ENCODE measurements around the gene IBA57. TPM values are rescaled to one million over a fixed set of nuclear protein-coding genes. Genes with fewer than 3 reads are reported as not detected.

IBA57 gene
- total and polyA plus RNA-seq, 2 of the 8 experiments (the other 6 are each of a cell fraction or from before 2014, with no cell fraction given), result 2.6 to 5.9 TPM

- H2AK5ac ChIP-seq (ENCODE audit: low read depth, low read length), result no peak overlapping the region
- H3K14ac ChIP-seq (ENCODE audit: insufficient read length), result no peak overlapping the region
- peaks cover 0 to 3% (median under 1%) of the 10 kb centered on the region in 4 experiments; a peak in 4 of 7 replicates for H3K4me1 ChIP-seq (replicated peaks in 1 of 4; ENCODE audit: control insufficient read depth in 3 of 4, insufficient read depth in 4 of 4, low read length in 3 of 4)
- no peak overlapping the region; a peak in 1 of 4 replicates for H3K4me2 ChIP-seq (ENCODE audit: insufficient read depth in 1 of 2, low read depth in 2 of 2, low read length in 2 of 2)
- 0 out of 2 replicates have a peak, but pooled peaks cover 2% of the 10 kb centered on the region for H3K79me1 ChIP-seq (ENCODE audit: low read depth, low read length)
- no peaks in the 10 kb centered on the region for H3K79me2 ChIP-seq (ENCODE audit: control insufficient read depth in 1 of 2, insufficient read depth in 2 of 2, low read length in 2 of 2)
- H2BK20ac ChIP-seq (ENCODE audit: low read length), result no peak overlapping the region
- H3K23ac ChIP-seq (ENCODE audit: insufficient read length), result no peak overlapping the region
- no peak overlapping the region for H2BK120ac ChIP-seq (replicated peaks; ENCODE audit: low read depth, low read length)
- FAIRE-seq (no peak), DNase-seq (ENCODE audit: low read depth in 1 of 2, low spot score in 2 of 2) (no peak)
- H3K4ac ChIP-seq (replicated peaks; ENCODE audit: insufficient read length, low read depth, low read length), result no peak overlapping the region
- no peak overlapping the region for H2BK15ac ChIP-seq (ENCODE audit: low read length)
- H3K36me3 ChIP-seq (ENCODE audit: control insufficient read depth in 2 of 4, insufficient read depth in 4 of 4, low read length in 3 of 4), result no peaks in the 10 kb centered on the region
- no peaks in the 10 kb centered on the region for H3K9me3 ChIP-seq (ENCODE audit: insufficient read depth in 2 of 2, low read depth in 1 of 2, low read length in 1 of 2)
- H4K8ac ChIP-seq (ENCODE audit: extremely low read depth, insufficient read depth, low read length), result no peak overlapping the region
- no peak overlapping the region for H4K91ac ChIP-seq (replicated peaks; ENCODE audit: insufficient read length, low read length)
- ChIA-PET CTCF (ENCODE audit: partially characterized antibody) (interaction anchor here (0.8 to 1.0 kb wide), 3 partner anchors 24 to 70 kb away, joined by 3 to 4 read pairs (median 3); no protein-coding TSS in a partner anchor), POLR2A (ENCODE audit: partially characterized antibody) (interaction anchor here (0.7 to 2.0 kb wide), 3 partner anchors 9 to 57 kb away, joined by 3 to 10 read pairs (median 3); partner anchors contain the start of gene IBA57)
- H3K18ac ChIP-seq (ENCODE audit: extremely low read depth, low read length), result no peak overlapping the region
- no peak overlapping the region for H3K4me3 ChIP-seq (ENCODE audit: extremely low read depth in 1 of 4, insufficient read depth in 2 of 4, low read depth in 3 of 4, low read length in 4 of 4)
- 84% methylated on average over 19 of the region's 24 CpGs; no CpG with 5 or more reads in 1 of the 2 experiments for WGBS, 2 experiments (ENCODE audit: extremely low coverage in 1 of 2, insufficient coverage in 1 of 2, insufficient read length in 1 of 2, insufficient replicate concordance in 2 of 2, low coverage in 1 of 2, low lambda C conversion rate in 2 of 2, missing lambda C conversion rate in 1 of 2)
- H4K20me1 ChIP-seq (replicated peaks in 1 of 2; ENCODE audit: control insufficient read depth in 1 of 2, insufficient read depth in 2 of 2, low read length in 2 of 2), result peaks cover 1 to 4% of the 10 kb centered on the region in 2 experiments
- no peak overlapping the region for H3K9ac ChIP-seq (replicated peaks in 1 of 4; ENCODE audit: extremely low read depth in 1 of 4, low read depth in 3 of 4, low read length in 3 of 4)
- H3K27me3 ChIP-seq (replicated peaks in 1 of 4; ENCODE audit: control insufficient read depth in 3 of 4, extremely low read depth in 1 of 4, insufficient read depth in 3 of 4, low read length in 3 of 4), result peaks cover 0 to 5% (median 1%) of the 10 kb centered on the region in 4 experiments; a peak in 4 of 7 replicates
- H4K5ac ChIP-seq (ENCODE audit: insufficient read length, low read depth, low read length), result no peak overlapping the region
- no peak overlapping the region for H3K27ac ChIP-seq (ENCODE audit: low read depth, low read length)
- no peak overlapping the region for H2BK5ac ChIP-seq (ENCODE audit: low read depth, low read length)
- H2AFZ ChIP-seq (ENCODE audit: low read length), result no peak overlapping the region
- no peaks in the 10 kb centered on the region for H3K23me2 ChIP-seq (ENCODE audit: low read depth, low read length)
- H2BK12ac ChIP-seq (ENCODE audit: low read depth, low read length), result no peak overlapping the region
- H3K56ac ChIP-seq (replicated peaks; ENCODE audit: insufficient read length, low read depth, low read length), result no peak overlapping the region
- TF ChIP-seq RBBP5 (IDR thresholded peaks at IDR 0.05; ENCODE audit: borderline replicate concordance, low read depth, low read length) (no peak), EP300 (IDR thresholded peaks at IDR 0.05; ENCODE audit: borderline replicate concordance in 1 of 2, low read depth in 2 of 2, low read length in 2 of 2) (no peak), TEAD4 (IDR thresholded peaks at IDR 0.05; ENCODE audit: low read depth, low read length) (no peak), NRF1 (IDR thresholded peaks at IDR 0.05; ENCODE audit: low read depth, low read length) (no peak), EGR1 (IDR thresholded peaks at IDR 0.05; ENCODE audit: borderline replicate concordance, low read depth, low read length) (no peak), CHD1 (IDR thresholded peaks at IDR 0.05; ENCODE audit: low read depth, low read length) (no peak), POU5F1 (IDR thresholded peaks at IDR 0.05; ENCODE audit: low read depth, low read length) (no peak), SIRT6 (IDR thresholded peaks at IDR 0.05; ENCODE audit: low read length) (no peak), USF2 (IDR thresholded peaks at IDR 0.05; ENCODE audit: low read length) (no peak), HDAC2 (IDR thresholded peaks at IDR 0.05; ENCODE audit: borderline replicate concordance in 1 of 2, low read depth in 2 of 2, low read length in 2 of 2) (no peak), CBX5 (IDR thresholded peaks at IDR 0.05; ENCODE audit: low read depth, low read length) (no peak)
These were observed 8.5 kb upstream of the IBA57 start for GRCh38 chr1:228156941-228157728.
